HepG2 (cell line): ENCODE results near the gene PDGFB.

ENCODE experiments used
- CTCF ChIP-seq: sonication (generic); formaldehyde crosslinking; IDR thresholded peaks from 2 replicates; pipeline ENCODE4 v1.5.0; 2020; ENCODE audit warnings: mild to moderate bottlenecking, missing genetic modification reagents, moderate library complexity
- NCOA1 ChIP-seq: sonication (generic); formaldehyde crosslinking; IDR thresholded peaks from 2 replicates; pipeline ENCODE4 v1.9.0; 2021; ENCODE audit warnings: missing genetic modification reagents
- PCBP1 ChIP-seq: fragments of 200-400 bp; formaldehyde crosslinking; IDR thresholded peaks from 2 replicates; pipeline ENCODE4 v1.6.1; 2017; ENCODE audit warnings: mild to moderate bottlenecking, low read depth, low read length, borderline replicate concordance
- POLR2A ChIP-seq, 2 experiments: IDR thresholded peaks; 2 replicates each; pipeline ENCODE4 v1.6.1; 2011; ENCODE audit warnings: low read depth in 2 of 2, low read length in 2 of 2, mild to moderate bottlenecking in 1 of 2, moderate library complexity in 1 of 2; ENCODE audit not compliant: insufficient read depth in 1 of 2
- POLR2AphosphoS2 ChIP-seq: IDR thresholded peaks from 2 replicates; pipeline ENCODE4 v1.6.1; 2011; ENCODE audit warnings: low read depth, low read length, improper control_type of control experiment
- SETDB1 ChIP-seq: sonication (generic); formaldehyde crosslinking; IDR thresholded peaks from 2 replicates; pipeline ENCODE4 v1.5.1; 2020; ENCODE audit warnings: missing genetic modification reagents, mild to moderate bottlenecking, borderline replicate concordance
- ZNF12 ChIP-seq: sonication (generic); formaldehyde crosslinking; IDR thresholded peaks from 2 replicates; pipeline ENCODE4 v1.5.0; 2020; ENCODE audit warnings: missing genetic modification reagents
- ZNF569 ChIP-seq: sonication (generic); formaldehyde crosslinking; IDR thresholded peaks from 2 replicates; pipeline ENCODE4 v1.5.0; 2020; ENCODE audit warnings: mild to moderate bottlenecking, missing genetic modification reagents, moderate library complexity, borderline replicate concordance
- ZNF850 ChIP-seq: sonication (generic); formaldehyde crosslinking; conservative IDR thresholded peaks from 2 replicates; pipeline ENCODE4 v1.9.0; 2021; ENCODE audit warnings: mild to moderate bottlenecking, missing genetic modification reagents

DNA sequence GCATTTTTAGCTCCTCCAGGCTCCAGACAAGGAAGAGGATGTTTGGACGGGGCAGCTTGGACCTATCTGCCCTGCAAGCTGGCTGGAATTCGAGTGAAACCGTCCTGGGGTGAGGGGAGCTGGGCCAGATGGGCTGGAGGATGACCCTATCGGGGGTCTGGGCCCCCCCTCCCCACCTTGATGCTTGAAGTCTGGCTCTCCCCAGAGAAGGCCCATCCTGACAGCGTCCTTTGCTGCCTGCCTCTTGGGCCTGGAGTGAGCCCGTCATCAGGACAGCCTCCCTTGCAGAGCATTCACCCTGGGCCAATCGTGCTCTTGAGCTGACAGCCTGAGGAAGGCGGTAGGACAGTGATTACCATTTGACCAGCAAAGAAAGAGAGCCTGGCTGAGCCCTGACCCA lies 5.3 kb upstream of the PDGFB start:
- no peak for TF ChIP-seq PCBP1
- no peak for TF ChIP-seq ZNF850 (CRISPR knock-in tag)
- no peak for TF ChIP-seq ZNF569 (CRISPR knock-in tag)
- TF ChIP-seq SETDB1 (CRISPR knock-in tag): no peak
- no peak for TF ChIP-seq NCOA1 (CRISPR knock-in tag)
- no peak for TF ChIP-seq CTCF (CRISPR knock-in tag)
- TF ChIP-seq POLR2A (IDR thresholded peaks at IDR 0.05; ENCODE audit: insufficient read depth in 1 of 2, low read depth in 2 of 2, low read length in 2 of 2): no peak
- TF ChIP-seq POLR2AphosphoS2: no peak
- no peak for TF ChIP-seq ZNF12
